ENCODE results near the gene NFIA.
"Not testable (repeated sequence)": the region's sequence is repeated elsewhere in the genome, so short reads cannot be mapped to it uniquely, and the experiment has no call there.

Gene NFIA

DNA sequence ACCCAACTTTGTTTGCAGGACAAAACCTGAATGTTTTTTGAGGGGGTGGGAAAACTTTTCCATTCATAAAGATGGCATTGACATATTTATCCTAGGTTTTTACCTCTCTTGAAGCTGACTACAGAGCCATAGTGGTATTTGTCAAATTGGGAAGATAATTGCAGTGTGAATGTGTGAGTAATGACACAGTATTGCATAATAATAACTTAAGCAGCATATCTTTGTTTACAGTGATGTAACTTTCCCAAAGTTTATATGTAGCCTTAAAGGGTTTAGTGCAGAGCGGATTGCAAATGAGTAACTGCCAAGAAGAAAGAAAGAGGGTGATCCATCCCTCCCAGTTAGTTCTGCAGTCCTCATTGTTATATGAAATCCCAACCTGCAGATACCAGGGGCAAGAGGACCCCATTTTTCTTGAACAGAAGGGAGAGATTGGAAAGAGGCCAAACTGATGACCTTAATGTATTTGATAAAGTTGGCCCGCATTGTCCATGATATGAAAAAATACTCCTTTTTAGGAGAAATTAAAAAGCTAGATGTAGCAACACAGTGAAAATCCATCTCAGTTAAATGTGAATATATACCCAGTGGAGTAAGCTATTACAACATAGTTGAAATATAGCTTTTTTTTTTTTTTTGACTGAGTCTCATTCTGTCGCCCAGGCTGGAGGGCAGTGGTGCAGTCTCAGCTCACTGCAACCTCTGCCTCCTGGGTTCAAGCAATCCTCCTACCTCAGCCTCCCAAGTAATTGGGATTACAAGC lies 23.7 kb upstream of the NFIA start:
- DNase-seq (ENCODE audit: low read depth), result no peak

DNA sequence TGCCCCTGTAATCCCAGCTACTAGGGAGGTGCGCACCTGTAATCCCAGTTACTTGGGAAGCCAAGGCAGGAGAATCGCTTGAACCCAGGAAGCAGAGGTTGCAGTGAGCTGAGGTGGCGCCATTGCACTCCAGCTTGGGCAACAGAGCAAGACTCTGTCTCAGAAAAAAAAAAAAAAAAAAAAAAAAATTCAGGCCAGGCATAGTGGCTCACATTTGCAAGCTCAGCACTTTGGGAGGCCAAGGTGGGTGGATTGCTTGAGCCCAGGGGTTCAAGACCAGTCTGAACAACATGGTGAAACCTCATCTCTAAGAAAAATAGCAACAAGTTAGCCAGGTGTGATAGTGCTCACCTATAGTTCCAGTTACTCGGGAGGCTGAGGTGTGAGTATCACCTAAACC lies 20.8 kb upstream of the NFIA start:
- not testable (repeated sequence) for DNase-seq (ENCODE audit: low read depth)

GRCh38 chr1:61064673-61065072 lies 17.7 kb upstream of the NFIA start:
- no peak for DNase-seq (ENCODE audit: low read depth)

- no peak for DNase-seq (ENCODE audit: low read depth)
Observed at GRCh38 chr1:61067446-61068019, 14.8 kb upstream of the NFIA start.

DNA sequence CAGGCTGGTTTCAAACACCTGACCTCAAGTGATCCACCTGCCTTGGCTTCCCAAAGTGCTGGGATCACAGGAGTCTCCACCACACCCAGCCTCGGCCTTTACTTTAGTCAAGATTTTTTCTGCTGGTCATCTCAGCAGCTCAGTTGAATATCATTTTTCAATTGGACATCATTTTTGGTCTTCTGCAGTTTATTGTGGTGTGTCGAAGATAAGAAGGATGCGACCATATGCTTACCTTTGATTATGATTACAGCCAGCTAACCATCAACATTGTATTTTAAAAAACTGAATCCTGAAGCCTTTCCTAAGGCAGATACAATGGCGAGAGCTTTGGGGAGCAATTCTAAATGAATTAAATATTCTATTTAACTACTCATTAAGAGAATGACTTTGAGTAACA lies 12.3 kb upstream of the NFIA start:
- no peak for DNase-seq (ENCODE audit: low read depth)

- no peak for DNase-seq (ENCODE audit: low read depth)
Observed at GRCh38 chr1:61071205-61072130, 10.9 kb upstream of the NFIA start.

DNA sequence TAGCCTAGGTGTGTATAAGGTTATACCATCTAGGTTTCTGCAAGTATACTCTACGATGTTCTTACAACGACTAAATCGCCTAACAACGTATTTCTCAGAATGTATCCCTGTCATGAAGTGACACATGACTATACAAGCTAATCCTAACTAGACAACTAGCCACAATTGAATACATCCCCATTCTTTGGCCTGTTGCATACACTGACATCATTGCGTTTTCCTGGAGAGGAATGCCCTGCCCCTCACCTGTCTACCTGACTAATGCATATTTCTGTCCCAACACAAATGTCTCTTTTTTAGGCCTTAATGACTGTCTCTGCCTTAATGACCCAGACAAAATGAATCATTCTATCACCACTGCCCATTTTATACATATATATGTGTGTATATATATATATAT lies 8.5 kb upstream of the NFIA start:
- DNase-seq (ENCODE audit: low read depth), result no peak

- DNase-seq (ENCODE audit: low read depth), result not testable (repeated sequence)
Observed at GRCh38 chr1:61075833-61076232, 6.5 kb upstream of the NFIA start.

DNA sequence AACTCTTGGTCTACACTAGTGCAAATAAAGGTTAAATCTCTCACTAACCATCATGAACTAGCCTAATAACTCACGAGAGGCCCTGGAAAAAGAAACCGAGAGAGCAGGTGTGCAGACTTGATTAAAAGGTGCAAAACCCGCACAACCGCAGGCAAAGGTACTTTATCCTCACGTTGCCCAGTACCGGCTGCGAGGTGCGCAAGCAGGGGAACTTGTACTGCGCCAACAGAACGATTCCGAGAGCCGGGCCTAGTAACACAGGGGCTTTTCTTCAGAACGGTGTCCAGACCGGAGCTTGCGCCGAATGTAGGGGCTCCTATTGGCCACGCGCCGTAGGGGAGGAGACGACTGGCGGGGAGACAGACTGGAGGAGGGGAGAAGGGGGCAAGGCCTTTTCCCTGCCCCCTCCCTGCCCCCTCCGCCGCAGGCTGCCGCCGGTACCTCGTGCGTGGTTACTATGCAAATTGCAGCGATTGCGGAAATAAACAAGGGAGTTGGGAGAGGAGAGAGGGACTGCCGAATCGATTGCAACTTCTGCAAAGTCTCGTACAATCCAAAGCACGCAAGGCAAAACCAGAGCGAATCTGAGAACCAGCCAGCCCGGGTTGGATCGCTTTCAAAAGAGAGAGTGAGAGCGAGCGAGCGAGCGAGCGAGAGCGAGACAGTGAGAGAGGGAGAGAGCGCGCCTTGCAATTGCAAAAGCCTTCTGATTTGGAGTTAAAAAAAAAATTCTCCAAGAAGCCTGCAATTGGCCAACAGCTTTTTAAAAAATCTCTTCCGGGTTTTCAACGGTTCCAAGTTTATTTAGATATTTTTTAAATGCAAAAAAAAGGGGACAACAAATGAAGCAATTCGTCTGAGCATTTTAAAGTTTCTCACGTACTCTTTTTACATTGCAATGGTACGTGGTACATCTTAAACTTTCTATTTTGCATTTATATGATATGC lies 5.4 kb upstream of the NFIA start:
- DNase-seq (ENCODE audit: low read depth), result peak; percentile 36

- DNase-seq (ENCODE audit: low read depth), result peak; percentile 73
Observed at GRCh38 chr1:61077676-61078541, 4.5 kb upstream of the NFIA start.

- DNase-seq (ENCODE audit: low read depth), result no peak
Observed at GRCh38 chr1:61078618-61079295, 3.6 kb upstream of the NFIA start.

DNA sequence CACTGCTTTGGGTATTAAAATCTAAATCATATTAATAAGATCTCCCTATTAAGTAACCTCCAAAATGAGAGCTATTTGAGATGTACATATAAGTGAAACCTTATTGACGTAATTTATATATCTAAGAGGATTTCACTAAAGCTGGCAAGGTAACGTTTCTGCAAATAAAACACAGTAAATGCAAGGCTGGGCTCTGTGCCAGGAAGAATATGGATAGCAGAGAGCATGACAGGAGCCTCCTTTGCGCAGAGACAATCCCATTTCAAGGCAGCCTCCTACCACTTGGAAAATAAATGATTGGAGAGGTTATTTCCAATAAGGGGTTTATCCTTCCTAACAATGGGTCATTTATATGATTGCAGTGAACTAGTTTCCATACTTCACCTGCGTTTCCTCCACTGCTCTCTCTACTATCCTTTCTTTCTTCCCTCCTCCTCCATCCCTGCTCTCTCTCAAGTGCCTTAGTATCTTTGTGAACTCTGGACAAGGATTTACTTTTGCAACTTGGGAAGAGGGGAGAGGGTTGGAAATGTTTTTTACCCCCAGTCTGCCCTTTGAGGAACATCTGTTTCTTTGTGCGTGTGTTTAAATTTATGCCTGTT lies 3.0 kb upstream of the NFIA start:
- no peak for DNase-seq (ENCODE audit: low read depth)

DNA sequence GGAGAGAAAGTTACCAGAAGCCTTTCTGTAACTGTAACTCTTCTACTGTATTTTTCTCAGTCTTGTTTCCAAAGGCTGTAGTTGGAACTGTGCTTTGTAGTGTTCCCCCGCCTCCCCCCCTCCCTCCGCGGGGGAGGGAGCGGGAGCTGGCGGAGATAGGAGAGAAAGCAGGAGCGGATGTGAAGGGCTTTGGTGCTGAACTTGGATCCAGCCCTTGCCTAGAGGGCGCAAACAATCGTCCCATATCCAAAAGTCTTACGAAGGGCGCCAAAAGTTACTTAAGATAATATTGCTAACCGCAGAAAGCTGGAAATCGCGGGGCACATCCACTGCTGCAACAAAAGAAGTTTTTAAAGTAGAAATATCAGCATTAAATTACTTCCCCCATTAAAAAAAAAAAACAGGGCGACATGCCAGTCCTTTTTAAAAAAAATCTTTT lies 2.4 kb upstream of the NFIA start:
- DNase-seq (ENCODE audit: low read depth), result no peak

GRCh38 chr1:61080413-61081143 lies 1.8 kb upstream of the NFIA start:
- DNase-seq (ENCODE audit: low read depth), result no peak

DNA sequence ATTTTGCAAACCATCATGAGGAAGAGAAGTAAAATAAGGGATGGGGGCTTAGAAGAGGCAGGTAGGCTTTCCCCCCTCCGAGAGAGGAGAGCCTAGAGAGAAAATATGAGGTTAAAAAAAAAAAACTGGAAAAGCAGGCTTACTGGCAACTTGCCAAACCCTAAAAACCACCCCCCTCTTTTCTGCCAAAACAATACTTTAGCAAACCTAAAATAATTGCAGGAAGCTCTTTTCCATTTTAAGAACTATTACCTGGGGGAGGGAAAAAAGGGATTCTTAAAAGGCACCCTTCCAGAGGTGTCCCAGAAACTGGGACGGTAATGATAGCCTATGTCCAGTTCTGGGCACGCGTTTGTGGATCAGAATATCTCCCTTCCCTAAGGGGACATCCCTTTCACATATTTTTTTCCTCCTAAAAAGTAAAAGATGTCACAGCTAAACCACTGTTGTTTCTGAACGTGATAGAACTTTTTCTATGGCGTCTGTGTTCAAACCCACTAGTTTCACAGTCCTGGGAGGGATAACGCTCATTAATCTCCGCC lies 1.1 kb upstream of the NFIA start:
- DNase-seq (ENCODE audit: low read depth), result no peak

DNA sequence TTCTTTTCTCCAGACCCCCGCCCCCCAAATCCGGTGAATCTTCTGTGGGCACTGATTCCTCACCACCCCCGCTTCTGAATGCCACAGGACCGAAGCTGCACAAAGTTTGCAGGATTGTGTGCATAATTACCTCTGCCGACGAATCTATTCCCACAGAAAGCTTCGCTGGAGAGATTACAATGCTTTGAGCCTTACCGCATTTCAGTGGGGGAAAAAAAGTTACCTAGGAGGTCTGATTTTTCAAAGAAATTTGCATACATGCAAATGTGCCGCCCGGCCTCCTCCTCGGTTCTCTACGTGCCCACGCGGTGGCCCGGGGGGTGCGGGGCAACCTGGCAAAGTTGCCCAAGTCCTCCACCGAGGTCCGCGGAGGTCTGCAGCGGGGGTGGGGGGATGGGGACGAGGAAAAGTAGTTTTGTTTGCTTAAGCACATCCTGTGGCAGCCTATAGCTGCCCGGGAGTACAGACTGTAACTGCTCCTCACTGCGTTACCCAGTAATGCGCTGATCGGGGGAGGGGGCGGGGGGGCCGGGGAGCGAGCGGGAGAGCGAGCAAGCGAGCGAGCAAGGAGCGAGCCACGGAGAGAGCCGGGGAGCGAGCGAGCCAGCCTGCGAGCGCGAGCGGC lies 563 bp upstream of the NFIA start:
- no peak for DNase-seq (ENCODE audit: low read depth)

DNA sequence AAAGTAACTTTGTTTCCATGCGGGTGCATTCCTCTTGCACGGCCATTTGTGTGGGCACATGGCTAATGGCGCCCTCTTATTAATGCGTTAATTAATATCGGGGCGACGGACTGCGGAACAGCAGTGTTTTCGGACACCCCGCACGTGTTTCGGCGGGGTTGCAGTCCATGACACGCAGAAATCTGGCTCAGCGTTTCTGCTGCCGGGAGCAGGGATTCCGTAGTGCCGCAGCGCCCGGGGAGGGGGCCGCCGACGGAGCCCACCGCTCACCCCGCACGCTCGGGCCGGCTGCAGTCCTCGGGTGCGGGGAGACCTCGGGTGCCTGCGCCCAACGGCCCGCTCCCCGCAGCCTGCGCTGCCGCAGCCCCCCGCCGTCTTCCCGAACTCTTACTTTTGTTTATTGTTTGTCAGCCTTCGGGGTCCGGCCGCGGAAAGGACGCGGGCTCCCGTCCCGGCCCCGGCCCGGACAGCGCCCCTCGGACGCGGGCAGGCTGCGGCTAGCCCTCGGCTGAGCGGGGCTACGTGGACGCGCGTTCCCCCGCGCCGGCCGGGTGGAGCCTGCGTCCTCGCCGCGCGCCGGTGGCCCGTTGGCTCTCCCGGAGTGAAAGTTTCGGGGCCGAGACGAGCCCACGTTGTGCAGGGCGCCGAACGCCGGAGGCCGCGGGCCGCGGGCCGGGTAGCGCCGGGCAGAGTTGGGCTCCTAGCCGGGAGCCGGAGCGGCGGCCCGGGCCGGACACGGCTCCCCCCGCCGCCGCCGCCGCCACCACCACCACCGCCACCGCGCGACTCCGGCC lies 849 bp downstream of the NFIA start:
- DNase-seq (ENCODE audit: low read depth), result no peak
